Duodenal mucosa (tissue), 2 donors: ENCODE results near the gene SKP1.
"Not testable (repeated sequence)": the region's sequence is repeated elsewhere in the genome, so short reads cannot be mapped to it uniquely, and the experiment has no call there.

Experiments
- H3K27ac ChIP-seq: one replicate; pipeline ENCODE4 v1.7.0; 2013; ENCODE audit warnings: low read depth, low read length
- H3K27me3 ChIP-seq, 2 donors: one replicate each; pipeline ENCODE4 v1.7.0; 2013; ENCODE audit warnings: low read length in 2 of 2, control low read depth in 1 of 2; ENCODE audit not compliant: insufficient read depth in 2 of 2, control insufficient read depth in 1 of 2
- H3K36me3 ChIP-seq, 2 donors: one replicate each; pipeline ENCODE4 v1.7.0; 2013; ENCODE audit warnings: low read length in 2 of 2, control low read depth in 1 of 2; ENCODE audit not compliant: insufficient read depth in 2 of 2, control insufficient read depth in 1 of 2
- H3K4me1 ChIP-seq, 2 donors: one replicate each; pipeline ENCODE4 v1.7.0; 2013; ENCODE audit warnings: low read length in 2 of 2, control low read depth in 1 of 2; ENCODE audit not compliant: insufficient read depth in 2 of 2, control insufficient read depth in 1 of 2
- H3K4me3 ChIP-seq, 2 donors: one replicate each; pipeline ENCODE4 v1.7.0; 2013; ENCODE audit warnings: low read length in 2 of 2, low read depth in 1 of 2
- H3K9ac ChIP-seq, 2 donors: one replicate each; pipeline ENCODE4 v1.7.0; 2013; ENCODE audit warnings: low read length in 2 of 2, low read depth in 1 of 2
- H3K9me3 ChIP-seq, 2 donors: one replicate each; pipeline ENCODE4 v1.7.0; 2013; ENCODE audit warnings: low read length in 2 of 2, control low read depth in 1 of 2; ENCODE audit not compliant: control insufficient read depth in 1 of 2

Gene SKP1

DNA sequence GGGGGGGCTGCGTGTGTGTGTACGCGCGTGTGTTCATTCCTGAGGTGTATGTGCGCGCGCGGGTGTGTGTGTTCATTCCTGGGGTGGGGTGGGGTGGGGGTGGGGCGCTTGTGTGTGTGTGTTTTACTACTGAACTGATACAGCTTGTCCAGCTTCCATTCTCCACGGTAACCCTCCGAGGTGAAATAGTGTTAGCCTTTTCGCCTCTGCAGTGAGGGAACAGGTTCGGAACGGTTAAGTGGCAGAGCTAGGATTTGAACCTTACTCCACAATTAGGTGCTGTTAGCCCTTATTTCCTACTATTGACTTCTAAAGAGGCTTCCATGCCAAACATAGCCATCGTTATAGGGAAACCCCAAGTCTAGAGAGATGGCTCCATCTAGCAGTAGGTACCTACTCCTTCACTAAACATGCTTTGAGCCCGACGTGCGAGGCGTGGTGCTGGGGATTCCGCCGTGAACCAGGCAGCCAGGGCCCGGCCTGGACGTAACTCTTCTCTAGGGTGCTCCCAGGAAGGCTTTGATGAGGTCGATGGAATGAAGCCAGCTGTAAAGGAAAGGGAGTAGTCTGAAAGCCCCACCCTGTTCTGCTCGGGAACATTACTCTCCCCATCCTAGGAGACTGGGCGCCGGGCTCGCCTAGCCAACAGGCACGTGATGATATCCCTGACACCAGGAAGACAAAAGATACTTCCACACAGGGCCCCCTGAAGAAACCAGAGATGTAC, 782 bp upstream of the SKP1 start:
- no peaks in the 10 kb centered on the region for H3K27me3 ChIP-seq
- peak overlapping the region; percentile 99 for H3K27ac ChIP-seq
- peak overlapping the region; percentile 85 to 89 for H3K4me3 ChIP-seq
- H3K4me1 ChIP-seq = peaks cover 24 to 28% of the 10 kb centered on the region in 2 donors
- no peaks in the 10 kb centered on the region for H3K9me3 ChIP-seq
- peaks cover 0 to 9% of the 10 kb centered on the region in 2 donors for H3K36me3 ChIP-seq
- H3K9ac ChIP-seq = peak overlapping the region; percentile 86 to 97

DNA sequence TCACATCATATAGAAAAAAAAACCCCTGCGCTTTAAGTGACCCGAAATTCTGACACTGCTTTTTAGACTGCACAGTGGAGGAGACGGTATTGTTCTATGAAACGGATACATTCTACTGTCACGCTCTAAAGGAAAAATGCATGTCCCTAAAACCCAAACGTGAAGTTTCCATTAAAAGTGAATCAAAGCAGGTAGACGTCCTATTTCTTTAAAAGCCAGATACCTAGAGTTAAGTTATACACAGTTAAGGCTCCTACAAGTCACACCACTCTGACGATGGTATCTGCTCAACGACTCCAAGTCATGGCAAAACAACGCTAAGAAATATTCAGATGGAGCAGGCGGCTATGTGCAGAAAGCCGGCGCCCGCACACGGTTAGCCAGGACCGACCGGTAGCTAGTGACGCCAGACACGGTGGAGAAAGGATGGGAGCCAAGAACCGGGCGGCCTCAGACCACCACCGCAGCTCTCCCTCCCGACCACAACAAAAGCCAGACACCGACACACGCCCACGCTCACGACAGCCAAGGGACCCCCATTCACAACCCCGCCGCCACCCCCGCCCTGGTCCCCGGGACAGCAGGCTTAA, 734 bp downstream of the SKP1 start:
- Histone ChIP-seq H3K4me3 (peak overlapping the region; percentile 85 to 89), H3K36me3 (peaks cover 8 to 24% of the 10 kb centered on the region in 2 donors), H3K9ac (peak overlapping the region; percentile 86 to 97), H3K27ac (peak overlapping the region; percentile 99), H3K9me3 (no peaks in the 10 kb centered on the region), H3K27me3 (no peaks in the 10 kb centered on the region), H3K4me1 (peaks cover 28 to 40% of the 10 kb centered on the region in 2 donors)

DNA sequence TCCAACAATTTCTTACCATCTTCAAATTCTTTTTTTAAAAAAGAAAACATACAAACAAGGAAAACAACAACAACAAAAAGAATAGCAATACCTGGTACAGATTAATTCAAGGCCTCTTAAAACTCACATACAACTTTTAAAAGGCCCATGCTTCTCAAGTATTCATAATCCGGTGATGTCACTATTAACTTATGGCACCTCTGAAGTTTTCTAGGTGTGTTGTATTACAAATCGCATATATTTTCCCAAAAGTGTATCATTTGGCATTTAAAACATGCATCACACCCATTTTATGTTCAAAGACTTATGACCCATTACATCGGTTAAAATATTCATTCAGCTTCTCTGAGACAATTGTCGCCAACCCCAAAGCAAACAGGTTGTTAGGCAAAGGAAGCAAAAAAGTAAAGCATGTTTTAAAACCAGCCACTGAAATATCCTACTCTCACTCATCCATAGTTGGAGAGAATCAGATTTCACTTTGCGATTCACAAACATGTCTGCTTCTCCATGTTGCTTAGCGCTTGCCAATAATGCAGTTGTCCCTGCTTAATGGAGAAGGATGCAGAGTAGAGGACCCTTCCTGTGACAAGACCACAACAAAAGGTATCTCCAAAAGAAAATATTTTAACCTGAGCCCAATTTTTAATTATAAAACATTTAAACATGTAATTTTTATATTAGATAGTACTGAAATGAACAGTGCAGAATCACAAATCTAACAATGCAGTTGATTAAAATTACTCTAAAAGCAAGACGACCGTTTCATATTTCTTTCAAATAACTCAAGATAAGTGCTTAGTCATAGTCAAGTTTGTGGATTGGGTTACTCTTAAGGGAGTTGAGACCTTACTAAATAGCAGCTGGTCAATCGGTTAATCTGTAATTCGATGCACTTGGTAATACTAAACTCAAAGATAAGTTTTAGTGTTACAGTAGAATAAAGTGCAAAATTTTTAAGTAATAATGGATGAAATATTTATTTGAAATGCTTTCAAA, 1.6 kb downstream of the SKP1 start:
- Histone ChIP-seq H3K4me1 (peaks cover 28 to 40% of the 10 kb centered on the region in 2 donors), H3K9ac (peak overlapping the region; percentile 86 to 97), H3K27ac (no peak overlapping the region), H3K9me3 (no peaks in the 10 kb centered on the region), H3K27me3 (no peaks in the 10 kb centered on the region), H3K36me3 (peaks cover 8 to 31% of the 10 kb centered on the region in 2 donors), H3K4me3 (peak overlapping the region; percentile 85 to 89)

DNA sequence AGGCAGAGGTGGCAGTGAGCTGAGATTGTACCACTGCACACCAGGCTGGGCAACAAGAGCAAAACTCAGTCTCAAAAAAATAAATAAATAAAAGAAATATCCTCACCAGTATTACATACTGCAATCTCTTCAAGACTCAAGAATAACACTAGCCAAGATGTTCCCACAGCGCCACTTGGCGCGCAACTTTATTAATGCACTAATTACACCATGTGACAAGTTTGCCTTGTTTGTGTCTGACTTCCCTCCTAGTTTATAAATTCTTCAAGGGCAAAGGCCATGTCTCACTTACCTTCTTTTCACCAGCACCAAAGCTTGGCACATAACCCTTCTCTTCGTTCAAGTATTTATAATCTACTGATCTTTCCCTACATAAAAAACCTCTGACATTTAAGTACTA, 4.8 kb downstream of the SKP1 start:
- Histone ChIP-seq H3K9ac (no peak overlapping the region), H3K9me3 (no peaks in the 10 kb centered on the region), H3K4me1 (peaks cover 19 to 30% of the 10 kb centered on the region in 2 donors), H3K27ac (no peak overlapping the region), H3K4me3 (no peak overlapping the region), H3K27me3 (no peaks in the 10 kb centered on the region), H3K36me3 (peaks cover 22 to 55% of the 10 kb centered on the region in 2 donors)

DNA sequence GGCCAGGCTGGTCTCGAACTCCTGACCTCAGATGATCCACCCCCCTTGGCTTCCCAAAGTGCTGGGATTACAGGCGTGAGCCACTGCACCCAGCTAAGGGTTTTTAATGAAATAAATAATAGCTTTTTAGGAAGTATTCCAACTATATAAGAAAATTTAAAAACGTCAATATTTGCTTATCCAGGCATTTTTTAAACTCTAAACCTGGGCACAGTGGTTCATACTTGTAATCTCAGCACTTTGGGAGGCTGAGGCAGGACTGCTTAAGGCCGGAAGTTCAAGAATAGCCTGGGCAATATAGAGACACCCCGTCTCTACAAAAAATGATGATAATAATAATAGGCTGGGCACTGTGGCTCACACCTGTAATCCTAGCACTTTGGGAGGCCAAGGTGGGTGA, 14.2 kb downstream of the SKP1 start:
- H3K27me3 ChIP-seq = no peaks in the 10 kb centered on the region
- no peak overlapping the region for H3K9ac ChIP-seq
- no peaks in the 10 kb centered on the region for H3K4me1 ChIP-seq
- no peak overlapping the region for H3K27ac ChIP-seq
- H3K9me3 ChIP-seq = no peaks in the 10 kb centered on the region
- no peak overlapping the region for H3K4me3 ChIP-seq
- peaks cover 34 to 77% of the 10 kb centered on the region in 2 donors for H3K36me3 ChIP-seq

DNA sequence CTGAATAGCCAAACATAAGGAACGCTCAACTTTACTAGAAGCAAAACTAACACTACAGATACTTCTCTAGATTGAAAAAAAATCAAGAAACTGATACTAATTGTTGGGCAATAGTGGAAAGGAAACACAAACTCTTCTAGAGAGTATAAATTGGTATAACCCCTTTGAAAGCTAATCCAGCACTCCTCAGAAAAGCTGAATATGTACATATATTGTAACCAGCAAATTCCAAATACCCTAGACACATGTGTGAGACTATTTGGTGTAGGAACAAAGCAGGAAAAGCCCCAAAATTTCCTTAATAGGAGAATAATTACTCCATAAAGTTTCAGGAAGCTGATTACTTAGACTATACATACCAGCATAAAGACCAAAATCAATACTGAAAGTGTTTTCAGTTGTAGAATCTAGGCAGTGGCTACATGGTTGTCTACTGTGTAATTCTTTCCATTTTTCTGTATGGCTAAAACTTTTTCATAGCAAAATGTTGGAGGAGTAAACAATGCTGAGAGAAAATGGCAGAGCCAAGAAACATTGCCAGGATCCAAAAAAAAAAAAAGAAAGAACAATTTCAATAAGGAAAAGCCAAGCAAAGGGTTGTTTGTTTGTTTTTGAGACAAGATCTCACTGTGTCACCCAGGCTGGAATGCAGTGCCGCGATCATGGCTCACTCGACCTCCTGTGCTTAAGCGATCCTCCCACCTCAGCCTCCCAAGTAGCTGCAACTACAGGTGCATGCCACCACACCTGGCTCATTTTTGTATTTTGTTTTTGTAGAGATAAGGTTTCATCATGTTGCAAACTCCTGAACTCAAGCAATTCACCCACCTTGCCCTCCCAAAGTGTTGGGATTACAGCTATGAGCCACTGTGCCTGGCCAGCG, 15.0 kb downstream of the SKP1 start:
- Histone ChIP-seq H3K4me3 (no peak overlapping the region), H3K36me3 (peaks cover 30 to 75% of the 10 kb centered on the region in 2 donors), H3K27ac (no peak overlapping the region), H3K9me3 (no peaks in the 10 kb centered on the region), H3K4me1 (no peaks in the 10 kb centered on the region), H3K27me3 (no peaks in the 10 kb centered on the region), H3K9ac (no peak overlapping the region)

DNA sequence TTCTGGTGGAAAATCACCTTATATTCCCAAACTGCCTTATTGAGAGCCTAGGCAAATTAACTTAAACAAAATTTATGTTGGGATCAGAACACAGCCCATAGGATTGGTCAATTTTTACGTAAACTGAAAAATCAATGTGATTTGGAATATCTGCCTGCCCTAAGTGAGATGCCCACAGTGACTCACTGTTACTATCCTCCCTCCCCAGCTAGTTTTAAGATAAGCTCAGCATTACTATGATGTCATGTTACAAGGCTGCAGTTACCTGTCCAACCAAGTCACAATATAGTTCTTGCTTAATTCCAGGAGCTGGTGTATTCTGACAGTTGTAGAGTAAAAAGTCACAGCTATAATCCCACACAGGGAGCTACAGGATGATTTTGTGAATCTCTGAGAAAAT, 23.1 kb downstream of the SKP1 start:
- peaks cover 44 to 83% of the 10 kb centered on the region in 2 donors for H3K36me3 ChIP-seq
- H3K4me1 ChIP-seq = peaks cover 0 to 19% of the 10 kb centered on the region in 2 donors

DNA sequence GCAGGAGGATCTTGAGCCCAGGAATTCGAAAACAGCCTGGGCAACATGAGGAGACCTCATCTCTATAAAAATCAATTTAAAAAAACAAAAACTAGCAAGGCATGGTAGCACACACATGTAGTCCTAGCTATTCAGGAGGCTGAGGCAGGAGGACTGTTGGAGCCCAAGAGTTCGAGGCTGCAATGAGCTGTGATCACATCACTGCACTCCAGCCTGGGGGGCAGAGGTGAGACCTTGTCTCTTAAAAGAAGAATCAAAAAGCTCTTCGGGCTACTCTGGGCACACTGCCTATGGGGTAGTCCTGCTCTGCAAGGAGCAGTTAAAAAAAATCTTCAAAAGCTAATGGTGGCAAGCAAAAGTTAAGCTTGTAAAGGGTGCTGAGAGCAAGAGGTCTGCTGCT, 23.5 kb downstream of the SKP1 start:
- Histone ChIP-seq H3K4me1 (peaks cover 0 to 19% of the 10 kb centered on the region in 2 donors), H3K9me3 (no peaks in the 10 kb centered on the region), H3K27ac (no peak overlapping the region), H3K36me3 (peaks cover 42 to 81% of the 10 kb centered on the region in 2 donors), H3K27me3 (no peaks in the 10 kb centered on the region), H3K9ac (no peak overlapping the region), H3K4me3 (no peak overlapping the region)

More for the DNA sequence above, 23.1 kb downstream of the SKP1 start:
- Histone ChIP-seq H3K9ac (no peak overlapping the region), H3K27me3 (no peaks in the 10 kb centered on the region), H3K4me3 (no peak overlapping the region), H3K9me3 (no peaks in the 10 kb centered on the region), H3K27ac (no peak overlapping the region)

DNA sequence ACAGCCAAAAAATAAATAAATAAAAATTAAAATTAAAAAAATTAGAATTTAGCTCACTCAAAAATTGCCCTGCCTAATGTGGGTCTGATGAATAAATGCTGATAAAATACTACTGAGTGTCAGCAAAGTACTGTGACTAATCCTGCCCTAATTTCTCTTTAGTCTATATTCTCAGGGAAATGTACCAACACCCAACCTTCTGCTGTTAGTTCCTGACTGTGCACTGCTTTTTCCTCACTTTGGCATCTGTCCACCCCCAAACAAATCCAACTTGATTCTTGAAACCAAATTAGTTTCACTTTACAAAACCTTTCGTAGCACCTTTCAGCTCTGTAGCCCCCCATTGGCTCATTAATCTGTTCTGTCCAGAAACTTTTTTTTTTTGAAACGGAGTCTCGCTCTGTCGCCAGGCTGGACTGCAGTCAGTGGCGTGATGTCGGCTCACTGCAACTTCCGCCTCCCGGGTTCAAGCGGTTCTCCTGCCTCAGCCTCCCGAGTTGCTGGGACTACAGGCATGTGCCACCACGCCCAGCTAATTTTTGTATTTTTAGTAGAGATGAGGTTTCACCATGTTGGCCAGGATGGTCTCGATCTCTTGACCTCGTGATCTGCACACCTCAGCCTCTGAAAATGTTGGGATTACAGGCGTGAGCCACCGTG, 24.4 kb downstream of the SKP1 start:
- H3K9ac ChIP-seq, H3K4me3 ChIP-seq, H3K9me3 ChIP-seq, H3K27me3 ChIP-seq, H3K27ac ChIP-seq: not testable (repeated sequence)
- Histone ChIP-seq H3K4me1 (peaks cover 0 to 19% of the 10 kb centered on the region in 2 donors), H3K36me3 (peaks cover 35 to 72% of the 10 kb centered on the region in 2 donors)
